ENCODE measurements around the gene FAIM2.

FAIM2 gene

GRCh38 chr12:49917166-49917787 is 13.6 kb upstream of the FAIM2 start:
- no peak for DNase-seq (ENCODE audit: low spot score)

- DNase-seq (ENCODE audit: low spot score) = no peak
Measured at GRCh38 chr12:49916129-49916919, 12.6 kb upstream of the FAIM2 start.

- DNase-seq (ENCODE audit: low spot score) = no peak
Measured at GRCh38 chr12:49912345-49913255, 8.9 kb upstream of the FAIM2 start.

GRCh38 chr12:49911213-49911605 is 7.5 kb upstream of the FAIM2 start:
- DNase-seq (ENCODE audit: low spot score) = no peak

- DNase-seq (ENCODE audit: low spot score) = no peak
Measured at GRCh38 chr12:49910331-49911212, 6.9 kb upstream of the FAIM2 start.

- no peak for DNase-seq (ENCODE audit: low spot score)
Measured at GRCh38 chr12:49909826-49910225, 6.1 kb upstream of the FAIM2 start.

GRCh38 chr12:49909356-49909755 is 5.7 kb upstream of the FAIM2 start:
- DNase-seq (ENCODE audit: low spot score) = no peak

- no peak for DNase-seq (ENCODE audit: low spot score)
Measured at GRCh38 chr12:49907352-49907751, 3.7 kb upstream of the FAIM2 start.

- no peak for DNase-seq (ENCODE audit: low spot score)
Measured at GRCh38 chr12:49905718-49906314, 2.1 kb upstream of the FAIM2 start.

- DNase-seq (ENCODE audit: low spot score) = no peak
Measured at GRCh38 chr12:49904601-49905000, 901 bp upstream of the FAIM2 start.

GRCh38 chr12:49903351-49903699 is 375 bp downstream of the FAIM2 start:
- no peak for DNase-seq (ENCODE audit: low spot score)

GRCh38 chr12:49902399-49903350 is 1.0 kb downstream of the FAIM2 start:
- no peak for DNase-seq (ENCODE audit: low spot score)

- DNase-seq (ENCODE audit: low spot score) = no peak
Measured at GRCh38 chr12:49901986-49902385, 1.7 kb downstream of the FAIM2 start.

GRCh38 chr12:49901026-49901425 is 2.7 kb downstream of the FAIM2 start:
- DNase-seq (ENCODE audit: low spot score) = no peak

- no peak for DNase-seq (ENCODE audit: low spot score)
Measured at GRCh38 chr12:49900371-49900770, 3.3 kb downstream of the FAIM2 start.

- no peak for DNase-seq (ENCODE audit: low spot score)
Measured at GRCh38 chr12:49899921-49900320, 3.8 kb downstream of the FAIM2 start.

GRCh38 chr12:49899286-49899843 is 4.3 kb downstream of the FAIM2 start:
- DNase-seq (ENCODE audit: low spot score) = no peak

- DNase-seq (ENCODE audit: low spot score) = no peak
Measured at GRCh38 chr12:49897276-49897675, 6.4 kb downstream of the FAIM2 start.

GRCh38 chr12:49895773-49896172 is 7.9 kb downstream of the FAIM2 start:
- no peak for DNase-seq (ENCODE audit: low spot score)

GRCh38 chr12:49894751-49895148 is 8.9 kb downstream of the FAIM2 start:
- DNase-seq (ENCODE audit: low spot score) = no peak

Measured in HuH-7 (cell line).